Measurements from ENCODE around the gene EPHA3.

EPHA3 gene

DNA sequence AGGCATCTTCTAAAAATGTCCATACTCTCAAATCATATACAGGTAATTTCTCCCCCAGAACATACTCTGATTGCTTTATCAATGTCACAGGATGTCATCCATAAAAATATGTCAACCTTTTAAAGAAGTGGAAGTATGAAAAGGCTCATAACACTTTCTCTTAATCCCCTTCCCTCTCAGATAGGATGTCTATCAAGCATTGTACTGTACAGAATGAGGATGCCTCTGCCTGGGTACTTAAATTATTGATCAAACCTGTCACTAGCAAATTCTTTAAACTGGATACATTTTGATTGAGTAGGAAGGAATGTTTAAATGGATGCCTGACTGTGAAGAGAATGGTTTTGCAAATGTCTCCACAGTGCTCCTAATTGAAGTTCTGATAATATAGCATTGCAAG, 168.7 kb downstream of the EPHA3 start:
- TF ChIP-seq CTCF (IDR thresholded peaks at IDR 0.05; ENCODE audit: poor library complexity, severe bottlenecking) = no peak

DNA sequence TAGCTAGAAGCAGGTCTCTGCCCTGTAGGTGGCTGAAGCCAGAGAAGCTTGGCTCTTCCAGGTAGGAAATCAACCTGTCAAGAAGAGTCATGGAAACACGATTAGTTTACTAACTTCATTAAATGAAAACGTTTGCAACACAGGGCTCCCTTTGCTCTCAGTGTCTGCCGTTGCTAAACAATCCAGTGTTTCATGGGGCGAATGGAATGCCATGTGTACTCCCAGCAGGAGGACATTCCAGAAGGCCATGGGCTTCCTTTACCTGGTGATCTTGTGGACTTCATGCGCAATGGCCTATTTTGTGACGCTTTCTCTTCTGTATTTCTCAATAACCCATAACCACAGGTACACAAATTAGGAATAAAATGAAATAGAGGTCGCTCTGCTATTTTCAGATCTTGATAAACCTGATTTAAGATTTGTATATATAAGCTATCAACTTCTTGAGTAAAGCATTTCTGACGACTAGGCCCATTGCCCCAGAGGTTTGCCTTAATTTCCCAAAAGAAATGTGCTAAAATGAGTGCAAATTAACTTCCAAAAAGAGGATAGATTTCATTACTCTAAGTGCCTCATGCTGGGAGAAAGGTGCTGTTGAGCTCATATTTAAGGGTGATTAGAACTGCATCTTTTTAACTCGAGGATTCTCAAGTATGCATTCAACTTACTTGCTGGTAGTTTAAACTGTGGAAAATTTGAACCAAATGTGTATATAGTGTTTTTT, 171.0 kb downstream of the EPHA3 start:
- H3K36me3 ChIP-seq (ENCODE audit: low read depth) = no peaks in the 10 kb centered on the region
- DNase-seq (ENCODE audit: low spot score) (no peak), ATAC-seq (ENCODE audit: low read depth) (no peak)
- no peak overlapping the region for H3K27ac ChIP-seq (ENCODE audit: poor library complexity, severe bottlenecking)
- H3K4me1 ChIP-seq (ENCODE audit: insufficient read depth, poor library complexity, severe bottlenecking) = no peaks in the 10 kb centered on the region
- H3K27me3 ChIP-seq (ENCODE audit: insufficient read depth, poor library complexity, severe bottlenecking) = no peaks in the 10 kb centered on the region
- TF ChIP-seq CTCF (IDR thresholded peaks at IDR 0.05; ENCODE audit: poor library complexity, severe bottlenecking) = no peak
- H3K4me3 ChIP-seq (ENCODE audit: severe bottlenecking) = no peak overlapping the region
- no peaks in the 10 kb centered on the region for H3K9me3 ChIP-seq (ENCODE audit: severe bottlenecking)

More for the DNA sequence above, 168.7 kb downstream of the EPHA3 start:
- H3K4me3 ChIP-seq (ENCODE audit: severe bottlenecking) = no peak overlapping the region
- H3K36me3 ChIP-seq (ENCODE audit: low read depth) = no peaks in the 10 kb centered on the region
- no peak overlapping the region for H3K27ac ChIP-seq (ENCODE audit: poor library complexity, severe bottlenecking)
- ATAC-seq (ENCODE audit: low read depth) (no peak), DNase-seq (ENCODE audit: low spot score) (no peak)
- no peaks in the 10 kb centered on the region for H3K27me3 ChIP-seq (ENCODE audit: insufficient read depth, poor library complexity, severe bottlenecking)
- H3K4me1 ChIP-seq (ENCODE audit: insufficient read depth, poor library complexity, severe bottlenecking) = no peaks in the 10 kb centered on the region
- H3K9me3 ChIP-seq (ENCODE audit: severe bottlenecking) = no peaks in the 10 kb centered on the region

GRCh38 chr3:89280301-89280700, 172.9 kb downstream of the EPHA3 start:
- Histone ChIP-seq H3K36me3 (ENCODE audit: low read depth) (no peaks in the 10 kb centered on the region), H3K27ac (ENCODE audit: poor library complexity, severe bottlenecking) (no peak overlapping the region), H3K27me3 (ENCODE audit: insufficient read depth, poor library complexity, severe bottlenecking) (no peaks in the 10 kb centered on the region), H3K4me3 (ENCODE audit: severe bottlenecking) (no peak overlapping the region), H3K4me1 (ENCODE audit: insufficient read depth, poor library complexity, severe bottlenecking) (no peaks in the 10 kb centered on the region), H3K9me3 (ENCODE audit: severe bottlenecking) (no peaks in the 10 kb centered on the region)
- no peak for TF ChIP-seq CTCF (IDR thresholded peaks at IDR 0.05; ENCODE audit: poor library complexity, severe bottlenecking)
- ATAC-seq (ENCODE audit: low read depth) (no peak), DNase-seq (ENCODE audit: low spot score) (no peak)

- H3K27ac ChIP-seq (ENCODE audit: poor library complexity, severe bottlenecking) = no peak overlapping the region
- no peaks in the 10 kb centered on the region for H3K9me3 ChIP-seq (ENCODE audit: severe bottlenecking)
- no peaks in the 10 kb centered on the region for H3K27me3 ChIP-seq (ENCODE audit: insufficient read depth, poor library complexity, severe bottlenecking)
- TF ChIP-seq CTCF (IDR thresholded peaks at IDR 0.05; ENCODE audit: poor library complexity, severe bottlenecking) = no peak
- ATAC-seq (ENCODE audit: low read depth) (no peak), DNase-seq (ENCODE audit: low spot score) (no peak)
- H3K4me1 ChIP-seq (ENCODE audit: insufficient read depth, poor library complexity, severe bottlenecking) = no peaks in the 10 kb centered on the region
- H3K36me3 ChIP-seq (ENCODE audit: low read depth) = no peaks in the 10 kb centered on the region
- no peak overlapping the region for H3K4me3 ChIP-seq (ENCODE audit: severe bottlenecking)
Observed at GRCh38 chr3:89280822-89281365, 173.5 kb downstream of the EPHA3 start.

- Histone ChIP-seq H3K27me3 (ENCODE audit: insufficient read depth, poor library complexity, severe bottlenecking) (no peaks in the 10 kb centered on the region), H3K36me3 (ENCODE audit: low read depth) (no peaks in the 10 kb centered on the region), H3K9me3 (ENCODE audit: severe bottlenecking) (no peaks in the 10 kb centered on the region), H3K27ac (ENCODE audit: poor library complexity, severe bottlenecking) (no peak overlapping the region), H3K4me1 (ENCODE audit: insufficient read depth, poor library complexity, severe bottlenecking) (no peaks in the 10 kb centered on the region), H3K4me3 (ENCODE audit: severe bottlenecking) (no peak overlapping the region)
- TF ChIP-seq CTCF (IDR thresholded peaks at IDR 0.05; ENCODE audit: poor library complexity, severe bottlenecking) = no peak
- DNase-seq (ENCODE audit: low spot score) (no peak), ATAC-seq (ENCODE audit: low read depth) (no peak)
Observed at GRCh38 chr3:89287902-89288508, 180.6 kb downstream of the EPHA3 start.
